GM19372 (cell line): Measurements from ENCODE around the gene PDLIM5.

Experiments used
- ATAC-seq: cut with Tn5 transposase; IDR thresholded peaks from one replicate; pipeline ENCODE4 v1.9.1; 2021; ENCODE audit warnings: mild to moderate bottlenecking, low read depth, moderate library complexity; ENCODE audit not compliant: unreplicated experiment

The PDLIM5 gene

DNA sequence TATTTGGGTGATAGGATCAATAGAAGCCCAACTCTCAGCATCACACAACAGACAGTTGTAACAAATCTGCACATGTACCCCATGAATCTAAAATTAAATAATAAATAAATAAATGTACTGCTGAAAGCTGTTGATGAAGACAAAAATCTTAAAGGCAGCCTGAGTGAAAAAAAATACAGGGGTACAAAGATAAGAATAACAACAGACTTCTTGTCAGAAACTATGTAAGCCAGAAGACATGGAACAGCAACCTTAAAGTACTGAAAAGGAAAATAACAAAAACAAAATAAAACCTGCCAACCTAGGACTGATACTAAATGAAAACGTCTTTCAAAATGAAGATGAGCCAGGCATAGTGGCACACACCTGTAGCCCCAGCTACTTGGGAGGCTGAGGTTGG, 25.0 kb upstream of the PDLIM5 start:
- ATAC-seq, result no peak

DNA sequence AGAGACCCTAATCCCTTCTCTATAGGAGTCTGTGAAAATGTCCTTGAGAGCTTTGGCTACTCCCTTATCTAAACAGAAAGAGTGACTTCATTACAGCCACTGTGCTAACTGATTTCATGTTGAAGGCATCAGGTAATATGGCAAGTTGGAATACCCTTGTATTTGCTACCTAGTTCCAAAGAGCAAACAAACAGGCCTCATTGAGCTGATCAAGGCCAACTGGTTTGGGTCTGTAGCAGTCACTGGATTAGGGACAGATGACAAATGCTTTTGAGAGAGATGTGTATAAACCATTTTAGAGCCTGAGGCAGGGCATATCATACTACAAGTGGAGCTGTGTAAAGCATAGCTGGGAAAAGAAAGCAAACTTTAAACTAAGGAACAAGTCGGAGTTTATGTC, 22.9 kb upstream of the PDLIM5 start:
- ATAC-seq, result no peak

DNA sequence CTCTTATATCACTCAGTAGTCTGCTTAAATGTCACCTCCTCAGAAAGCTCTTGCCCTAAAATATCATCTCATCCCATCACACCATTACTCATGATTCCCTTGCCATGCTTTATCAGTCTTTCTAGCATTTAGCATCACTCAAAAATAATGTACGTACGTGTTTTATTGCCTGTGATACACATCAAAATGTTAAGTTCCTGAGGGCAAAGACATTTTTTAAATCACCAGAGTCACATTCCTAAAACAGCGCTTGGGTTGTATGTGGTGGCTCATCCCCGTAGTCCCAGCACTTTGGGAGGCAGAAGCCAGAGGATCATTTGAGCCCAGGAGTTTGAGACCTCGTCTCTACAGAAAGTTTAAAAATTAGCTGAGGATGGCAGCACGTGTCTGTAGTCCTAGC, 21.3 kb upstream of the PDLIM5 start:
- ATAC-seq, result no peak

DNA sequence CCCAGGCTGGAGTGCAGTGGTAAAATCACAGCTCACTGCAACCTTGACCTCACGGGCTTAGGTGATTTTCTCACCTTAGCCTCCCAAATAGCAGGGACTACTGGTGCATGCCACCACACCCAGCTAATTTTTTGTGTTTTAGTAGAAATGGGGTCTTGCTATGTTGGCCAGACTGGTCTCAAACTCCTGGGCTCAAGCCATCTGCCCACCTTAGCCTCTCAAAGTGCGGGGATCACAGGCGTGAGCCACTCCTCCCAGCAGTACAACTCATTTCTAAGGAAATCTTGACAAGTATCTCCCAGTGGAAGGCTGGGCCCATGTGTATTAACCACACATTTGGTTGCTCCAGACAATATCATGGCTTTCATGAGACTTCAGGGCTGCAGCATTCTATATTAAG, 20.4 kb upstream of the PDLIM5 start:
- ATAC-seq, result no peak

DNA sequence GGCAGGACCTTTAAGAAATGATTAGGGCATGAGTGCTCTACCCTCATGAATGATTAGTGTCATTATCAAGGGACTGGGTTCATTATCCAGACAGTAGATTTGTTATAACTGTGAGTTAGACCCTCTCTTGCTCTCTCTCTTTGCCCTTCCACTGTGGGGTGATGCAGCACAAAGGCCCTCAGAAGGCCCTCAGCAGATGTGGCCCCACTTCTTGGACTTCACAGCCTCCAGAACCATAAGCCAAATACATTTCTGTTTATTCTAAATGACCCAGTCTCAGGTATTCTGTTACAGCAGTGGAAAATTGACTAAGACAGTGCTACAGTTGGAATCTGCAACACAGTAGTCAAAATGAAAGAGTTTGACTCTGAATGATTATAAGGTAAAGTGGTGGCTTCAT, 17.2 kb upstream of the PDLIM5 start:
- no peak for ATAC-seq

DNA sequence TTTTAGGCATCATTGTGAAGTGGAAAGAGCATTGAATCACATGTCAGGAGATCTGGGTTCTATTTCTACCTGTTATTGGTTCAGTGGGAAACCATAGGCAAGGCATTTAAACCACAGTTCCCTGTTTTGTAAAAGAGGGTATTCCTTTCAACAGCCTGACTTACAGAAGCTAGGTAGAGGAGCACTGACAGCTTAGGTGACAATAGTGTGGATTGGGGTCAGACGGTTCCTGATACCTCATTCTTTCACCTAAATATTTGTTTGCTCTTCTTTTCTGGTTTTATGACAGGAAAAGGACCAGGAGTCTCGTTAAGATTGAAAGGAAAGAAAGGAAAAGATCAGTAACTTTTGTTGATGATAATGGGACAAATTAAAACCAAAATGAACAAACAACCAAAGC, 15.9 kb upstream of the PDLIM5 start:
- no peak for ATAC-seq

DNA sequence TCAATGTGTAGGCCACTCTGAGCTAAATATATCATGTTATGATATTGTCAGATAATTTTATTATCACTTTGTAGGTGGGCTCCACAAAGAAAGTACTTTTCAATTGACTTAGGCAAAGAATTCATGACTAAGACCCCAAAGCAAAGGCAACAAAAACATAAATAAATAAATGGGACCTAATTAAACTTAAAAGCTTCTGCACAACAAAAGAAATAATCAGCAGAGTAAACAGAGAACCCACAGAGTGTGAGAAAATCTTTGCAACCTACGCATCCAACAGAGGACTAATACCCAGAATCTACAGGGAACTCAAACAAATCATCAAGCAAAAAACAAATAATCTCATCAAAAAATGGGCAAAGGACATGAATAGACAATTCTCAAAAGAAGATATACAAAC, 15.2 kb upstream of the PDLIM5 start:
- ATAC-seq, result no peak

DNA sequence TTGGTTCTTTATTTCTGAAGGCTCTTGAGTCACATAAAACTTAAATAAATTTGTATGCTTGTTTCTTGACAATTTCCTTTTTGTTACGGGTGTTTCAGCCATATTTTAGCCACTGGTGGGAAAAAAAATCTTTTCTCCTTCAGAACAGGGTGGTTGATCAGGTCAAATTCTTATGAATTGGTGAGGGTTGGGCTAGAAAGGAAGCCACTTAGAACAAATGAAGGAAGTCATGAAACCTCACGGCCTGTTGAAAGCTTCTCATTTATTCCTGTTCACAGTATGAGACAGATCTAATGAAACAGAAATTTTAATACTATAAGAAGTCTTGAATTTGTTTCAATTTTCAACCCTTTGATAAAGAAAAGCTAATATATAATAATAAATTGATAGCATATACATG, 12.1 kb upstream of the PDLIM5 start:
- ATAC-seq, result no peak

DNA sequence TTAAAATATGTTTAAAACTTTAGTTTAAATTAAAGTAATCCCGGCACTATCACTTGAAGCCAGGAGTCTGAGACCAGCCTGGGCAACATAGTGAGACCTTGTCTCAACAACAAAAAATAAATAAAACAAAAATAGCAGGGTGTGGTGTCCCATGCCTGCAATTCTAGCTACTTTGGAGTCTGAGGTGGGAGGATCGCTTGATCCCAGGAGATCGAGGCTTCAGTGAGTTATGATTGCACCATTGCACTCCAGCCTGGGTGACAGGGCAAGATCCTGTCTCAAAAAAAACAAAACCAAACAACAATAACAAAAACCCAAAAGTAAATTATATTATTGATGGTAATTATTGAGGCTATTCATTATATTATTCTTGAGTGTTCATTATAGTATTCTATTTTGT, 9.9 kb upstream of the PDLIM5 start:
- no peak for ATAC-seq

DNA sequence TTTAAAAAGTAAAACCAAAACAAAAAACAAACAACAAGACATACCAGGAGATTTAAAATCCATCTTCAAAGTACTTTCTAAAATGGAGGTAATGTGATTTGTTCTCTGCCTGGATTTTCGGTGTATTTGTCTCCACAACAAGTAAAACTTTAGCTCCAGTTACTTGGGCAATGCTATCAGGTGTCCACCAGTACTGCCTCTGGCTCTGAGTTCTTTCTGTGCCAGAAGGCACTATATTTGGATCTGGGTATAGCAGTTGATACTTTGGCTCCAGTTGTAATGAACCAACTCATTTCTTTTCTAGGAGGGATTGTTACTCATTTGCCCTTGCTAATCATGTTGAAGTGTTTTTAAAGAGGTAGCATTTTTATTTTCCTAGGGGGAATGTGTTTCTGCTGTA, 9.5 kb upstream of the PDLIM5 start:
- no peak for ATAC-seq

DNA sequence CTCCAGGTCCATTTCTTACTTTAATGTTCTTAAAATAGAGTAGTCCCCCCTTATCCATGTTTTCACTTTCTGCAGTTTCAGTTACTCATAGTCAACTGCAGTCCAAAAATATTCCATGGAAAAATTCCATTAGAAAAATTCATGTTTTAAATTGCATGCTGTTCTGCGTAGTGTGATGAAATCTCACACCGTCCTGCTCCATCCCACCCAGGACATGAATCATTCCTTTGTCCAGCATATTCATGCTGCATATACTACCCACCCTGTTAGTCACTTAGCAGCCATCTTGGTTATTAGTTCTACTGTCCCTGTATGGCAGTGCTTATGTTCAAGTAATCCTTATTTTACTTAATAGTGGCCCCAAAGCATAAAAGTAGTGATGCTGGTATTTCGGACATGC, 5.4 kb upstream of the PDLIM5 start:
- no peak for ATAC-seq

DNA sequence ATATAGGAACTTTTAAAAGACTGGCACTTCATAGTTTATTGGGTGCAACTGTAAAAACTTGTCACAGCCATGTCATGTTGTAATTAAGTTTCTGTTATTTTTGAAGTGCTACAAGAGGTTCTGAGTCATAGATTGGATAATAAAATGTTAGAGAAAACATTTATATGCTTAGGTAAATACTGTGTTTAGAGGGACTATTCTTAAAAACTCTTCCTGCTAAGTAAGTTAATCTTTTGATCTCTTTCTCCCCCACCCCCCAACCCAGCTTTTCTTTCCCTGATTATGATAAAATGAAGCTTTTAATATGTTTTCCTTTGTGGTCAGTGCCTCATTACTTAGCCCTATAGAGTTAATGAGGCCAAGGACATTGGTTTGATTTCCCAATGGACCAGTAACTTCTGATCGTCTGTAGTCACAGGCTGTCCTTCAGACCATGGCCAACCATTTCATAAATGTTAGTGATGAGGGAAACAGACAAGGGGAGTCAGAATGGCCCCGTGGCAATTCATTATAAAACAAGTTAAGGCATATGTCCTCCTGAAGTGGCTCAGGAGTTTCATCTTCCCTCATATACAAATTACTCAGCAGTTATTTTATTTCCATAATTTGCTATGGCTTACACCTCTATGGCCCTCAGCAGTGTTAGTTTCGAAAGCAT, 3.9 kb upstream of the PDLIM5 start:
- ATAC-seq, result no peak

DNA sequence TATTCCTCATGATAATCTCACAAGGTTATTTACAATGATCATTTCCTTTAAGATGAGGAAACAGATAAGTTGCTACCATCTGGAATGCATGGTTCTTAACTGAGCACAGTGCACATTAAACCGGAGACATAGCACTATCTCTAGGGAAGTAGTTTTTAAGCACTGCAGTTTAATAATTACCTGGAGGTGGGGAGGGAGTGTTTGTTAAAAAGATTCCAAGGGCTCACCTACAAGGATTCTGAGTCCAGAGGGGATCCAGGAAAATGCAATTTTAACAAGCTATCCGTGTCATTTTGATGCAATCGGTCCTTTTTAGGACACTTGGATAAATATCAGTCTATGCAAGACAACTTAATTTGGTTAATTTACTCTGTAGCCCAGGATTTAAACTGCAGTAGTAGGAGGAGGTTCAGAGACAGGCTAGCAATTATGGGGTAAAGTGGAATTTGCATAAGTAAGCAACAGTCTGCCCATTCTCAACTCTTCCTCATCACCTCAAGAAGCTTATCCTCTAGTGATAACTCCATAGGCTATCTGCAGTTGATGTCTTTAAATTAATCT, 2.8 kb upstream of the PDLIM5 start:
- ATAC-seq, result no peak

DNA sequence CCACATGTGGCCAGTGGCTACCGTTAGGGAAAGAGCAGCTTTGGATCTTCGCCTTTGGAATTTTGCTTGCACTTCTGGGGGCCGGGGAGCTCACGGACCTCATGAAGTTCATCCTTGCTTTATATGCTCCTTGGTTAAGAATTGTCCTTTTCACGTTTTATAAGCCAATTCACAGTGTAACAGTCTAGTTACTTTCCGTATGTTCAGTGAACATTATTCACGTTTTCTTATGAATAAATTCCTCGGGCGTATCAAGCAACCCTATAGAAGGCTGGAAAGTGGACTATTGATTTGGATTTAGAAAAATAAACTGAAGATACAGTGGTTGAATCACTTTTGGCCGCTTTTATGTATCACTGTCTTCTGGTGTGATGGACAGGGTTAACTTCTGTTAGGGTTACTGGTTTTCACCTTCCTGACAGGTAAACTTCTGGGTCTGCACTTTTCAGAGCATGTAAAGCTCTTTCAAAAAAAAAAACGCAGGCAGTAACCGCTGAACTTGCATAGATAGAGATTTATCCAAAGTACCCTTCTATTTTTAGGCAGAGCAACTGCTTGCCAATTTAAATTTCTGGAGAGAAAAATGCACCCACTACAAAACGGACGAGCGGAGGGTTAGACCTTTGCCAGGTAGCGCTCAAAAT, 569 bp upstream of the PDLIM5 start:
- ATAC-seq, result no peak

DNA sequence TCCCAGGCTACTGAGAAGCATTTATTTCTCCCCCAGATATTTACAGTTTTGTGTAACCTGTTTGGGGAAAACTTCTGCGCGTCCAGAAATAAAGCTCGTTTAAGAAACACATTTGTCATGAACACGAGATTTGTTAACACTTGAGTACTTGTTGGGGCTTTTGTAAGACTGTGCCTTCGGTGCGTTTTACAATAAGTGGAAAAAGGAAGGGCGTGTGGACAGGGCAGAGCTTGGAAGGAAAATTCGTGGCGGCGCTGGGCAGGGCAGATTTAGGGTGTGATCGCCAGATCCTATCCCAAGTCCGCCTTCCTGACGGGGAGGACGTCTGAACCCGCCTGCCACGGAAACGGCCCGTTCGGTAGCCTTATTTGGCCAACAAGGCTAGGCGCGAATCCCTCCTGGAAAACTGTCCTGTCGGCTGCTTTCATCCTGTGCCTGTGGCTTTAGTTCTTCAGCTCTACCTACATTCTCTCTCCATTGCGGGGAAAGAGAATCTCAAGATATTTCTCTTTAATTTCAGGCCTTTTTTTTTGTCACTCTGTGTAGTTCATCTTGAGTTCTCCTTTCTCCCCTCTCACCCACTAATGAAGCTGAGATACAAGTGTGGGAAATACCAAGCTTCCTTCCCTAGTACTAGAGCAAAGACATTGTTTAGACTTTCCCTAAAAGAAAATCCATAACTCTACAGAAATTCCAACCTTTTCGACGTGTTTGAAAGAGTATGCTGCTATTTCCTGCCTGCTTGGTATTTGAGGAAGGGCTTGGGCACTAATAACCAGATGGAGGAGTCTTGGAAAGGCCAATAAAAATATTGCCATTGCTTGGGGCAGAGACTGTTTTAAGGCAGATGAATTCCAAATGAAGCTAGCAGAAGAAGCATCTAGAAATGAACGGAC, 982 bp downstream of the PDLIM5 start:
- peak; percentile 2 for ATAC-seq

DNA sequence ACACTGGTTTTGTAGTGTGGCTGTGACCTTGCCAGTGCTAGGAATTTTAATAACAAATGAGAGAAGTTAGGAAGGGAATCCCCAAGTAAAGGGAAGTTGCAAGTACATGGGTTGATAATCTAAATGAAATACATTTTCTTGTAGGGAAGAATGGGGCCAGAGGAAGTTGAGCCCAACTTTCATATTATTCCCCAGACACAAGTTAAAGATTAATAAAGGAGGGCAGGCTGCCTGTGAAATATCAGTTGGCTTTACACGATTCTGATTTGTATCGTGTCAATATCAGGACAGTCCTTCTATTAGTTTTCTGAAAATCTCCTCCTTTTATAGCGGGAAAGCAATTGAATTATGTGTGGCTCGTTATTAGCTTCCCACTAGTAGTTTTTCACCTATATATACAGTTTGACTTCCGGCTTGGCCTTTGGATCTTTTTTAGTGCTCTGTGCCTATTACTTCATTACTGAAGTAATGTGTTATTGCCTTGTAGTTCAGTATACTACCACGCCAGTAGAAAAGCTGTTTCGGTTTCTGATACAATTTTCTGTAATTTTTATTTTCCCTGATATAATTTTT, 1.7 kb downstream of the PDLIM5 start:
- ATAC-seq, result no peak

DNA sequence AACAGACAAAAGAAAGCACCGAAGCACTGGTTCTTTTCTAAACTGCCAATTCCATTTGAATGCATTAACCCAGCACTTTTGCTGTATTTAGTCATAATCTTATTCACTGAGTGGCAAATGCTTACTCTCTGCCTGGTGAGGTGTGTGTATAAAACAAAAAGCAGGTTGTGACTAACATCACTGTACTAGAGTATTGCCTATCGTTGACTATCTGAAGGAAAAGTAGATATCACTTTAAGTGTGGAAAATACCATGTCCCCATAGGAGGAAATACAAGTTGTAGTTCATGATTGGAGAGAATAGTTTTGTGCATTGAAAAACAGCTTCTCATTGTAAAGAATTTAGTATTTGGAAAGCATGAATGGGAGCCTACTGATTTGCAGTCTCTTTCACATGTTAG, 2.7 kb downstream of the PDLIM5 start:
- no peak for ATAC-seq

DNA sequence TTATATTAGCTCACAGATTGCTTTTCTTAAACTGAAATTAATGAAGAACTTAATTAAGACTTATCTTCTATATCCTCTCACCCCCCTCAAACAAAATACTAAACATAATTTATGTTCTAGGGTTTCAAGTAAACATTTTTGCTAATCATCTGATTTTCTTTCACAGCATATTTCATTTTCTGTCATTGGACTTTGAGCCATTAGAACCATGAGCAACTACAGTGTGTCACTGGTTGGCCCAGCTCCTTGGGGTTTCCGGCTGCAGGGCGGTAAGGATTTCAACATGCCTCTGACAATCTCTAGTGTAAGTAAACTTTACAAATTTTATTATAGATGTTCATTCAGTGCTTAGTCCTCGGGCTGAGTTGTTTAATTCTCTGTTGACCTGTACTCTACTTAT, 3.3 kb downstream of the PDLIM5 start:
- ATAC-seq, result no peak

DNA sequence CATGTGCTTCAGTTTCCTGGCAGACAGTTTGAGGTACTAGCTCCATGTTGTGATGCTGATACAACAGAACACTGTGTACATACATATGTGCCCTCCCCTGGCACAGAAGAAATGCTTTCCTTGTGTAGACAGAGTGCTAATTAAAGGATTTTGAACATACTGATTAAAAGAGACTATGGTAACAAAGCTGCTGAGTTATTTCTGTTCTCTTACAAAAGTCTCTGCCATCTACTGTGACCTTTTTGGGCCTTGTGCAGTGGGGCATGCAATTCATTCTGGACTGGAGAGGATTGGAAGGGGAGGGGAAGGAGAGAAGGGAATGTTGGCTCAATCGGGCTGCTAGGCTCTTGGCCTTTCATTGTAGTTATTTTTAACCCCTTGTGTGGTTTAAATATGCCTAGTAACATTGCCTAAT, 6.0 kb downstream of the PDLIM5 start:
- ATAC-seq, result no peak

DNA sequence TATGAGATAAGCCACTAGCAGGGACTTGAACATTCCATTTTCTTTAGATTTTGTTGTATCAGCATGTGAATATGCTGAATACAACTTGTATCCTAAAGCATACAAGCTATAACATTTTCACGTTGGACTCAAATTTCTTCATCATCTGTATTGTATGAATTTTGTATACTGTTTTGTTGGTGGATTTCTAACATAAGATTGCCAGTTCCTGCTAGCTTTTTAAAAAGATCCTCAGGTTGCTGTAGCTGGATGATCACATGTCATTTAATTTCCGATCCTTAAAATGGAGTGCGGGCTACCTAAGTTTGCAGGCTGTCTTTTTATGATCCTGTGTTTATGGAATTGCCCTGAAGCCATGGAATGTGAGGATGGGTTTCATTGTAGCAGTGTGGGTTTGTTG, 6.9 kb downstream of the PDLIM5 start:
- no peak for ATAC-seq
